HG03520 (cell line): ENCODE results near the gene UTS2B.

Source experiments
- ATAC-seq: cut with Tn5 transposase; IDR thresholded peaks from one replicate; pipeline ENCODE4 v1.9.1; 2021; ENCODE audit warnings: mild to moderate bottlenecking, moderate library complexity; ENCODE audit not compliant: unreplicated experiment

Gene UTS2B

GRCh38 chr3:191353022-191353777, 22.9 kb upstream of the UTS2B start:
- ATAC-seq, result no peak

GRCh38 chr3:191352014-191352413, 21.7 kb upstream of the UTS2B start:
- ATAC-seq, result no peak

- no peak for ATAC-seq
These were observed 20.2 kb upstream of the UTS2B start for GRCh38 chr3:191350396-191351090.

GRCh38 chr3:191348098-191348497, 17.8 kb upstream of the UTS2B start:
- peak; percentile 33 for ATAC-seq

- ATAC-seq, result no peak
These were observed 16.9 kb upstream of the UTS2B start for GRCh38 chr3:191347228-191347627.

GRCh38 chr3:191345334-191345733, 15.0 kb upstream of the UTS2B start:
- ATAC-seq, result no peak

- ATAC-seq, result no peak
These were observed 13.6 kb upstream of the UTS2B start for GRCh38 chr3:191343913-191344312.

- ATAC-seq, result no peak
These were observed 12.8 kb upstream of the UTS2B start for GRCh38 chr3:191343115-191343514.

GRCh38 chr3:191342411-191342810, 12.1 kb upstream of the UTS2B start:
- ATAC-seq, result no peak

- no peak for ATAC-seq
These were observed 11.7 kb upstream of the UTS2B start for GRCh38 chr3:191342006-191342405.

GRCh38 chr3:191340966-191341365, 10.6 kb upstream of the UTS2B start:
- no peak for ATAC-seq

- no peak for ATAC-seq
These were observed 10.0 kb upstream of the UTS2B start for GRCh38 chr3:191340351-191340750.

- ATAC-seq, result no peak
These were observed 9.1 kb upstream of the UTS2B start for GRCh38 chr3:191339316-191339917.

GRCh38 chr3:191338177-191338488, 7.8 kb upstream of the UTS2B start:
- ATAC-seq, result no peak

GRCh38 chr3:191336833-191337232, 6.5 kb upstream of the UTS2B start:
- ATAC-seq, result peak; percentile 44

- ATAC-seq, result no peak
These were observed 4.1 kb upstream of the UTS2B start for GRCh38 chr3:191334346-191334893.

- no peak for ATAC-seq
These were observed 3.1 kb upstream of the UTS2B start for GRCh38 chr3:191333298-191333880.

- no peak for ATAC-seq
These were observed 1.1 kb upstream of the UTS2B start for GRCh38 chr3:191331388-191331787.

- no peak for ATAC-seq
These were observed 263 bp upstream of the UTS2B start for GRCh38 chr3:191330530-191331048.

GRCh38 chr3:191328962-191329653, 1.2 kb downstream of the UTS2B start, which contains the start of gene CCDC50:
Gene CCDC50 (plus strand): TSS chr3:191329394. CDS start chr3:191329675, 281 bp downstream.
- ATAC-seq, result peak; percentile 63
